ENCODE data around the gene PXDN. TPM values are rescaled to one million over a fixed set of nuclear protein-coding genes. Genes with fewer than 3 reads are reported as not detected.

The PXDN gene
- total and polyA plus RNA-seq, 2 of the 13 experiments (the other 11 are each of a cell fraction or from before 2014, with no cell fraction given) = not detected

DNA sequence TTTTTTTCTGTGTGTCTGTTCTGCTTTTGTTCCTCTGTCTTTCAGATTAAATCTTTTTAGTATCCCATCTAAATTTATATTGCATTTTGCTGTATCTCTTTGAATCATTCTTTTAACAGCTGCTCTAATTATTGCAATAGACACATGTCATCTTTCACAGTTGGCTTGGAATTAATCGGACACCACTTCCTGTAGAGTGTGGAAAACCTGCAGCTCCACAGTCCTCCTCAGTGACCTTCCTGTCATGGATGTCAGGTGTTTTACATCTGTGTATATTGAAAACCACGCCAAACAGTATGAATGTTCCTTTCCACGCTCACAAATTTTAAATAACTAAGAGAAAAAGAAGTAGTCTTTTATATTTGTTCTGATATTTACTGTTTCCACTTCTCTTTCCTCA, 135.3 kb downstream of the PXDN start:
- no peak overlapping the region for H2AFZ ChIP-seq (ENCODE audit: low read length)
- H3K4me3 ChIP-seq (replicated peaks in 1 of 3; ENCODE audit: insufficient read depth in 1 of 3, low read depth in 2 of 3, low read length in 3 of 3) = no peak overlapping the region
- POLR2A ChIA-PET = no interaction called here
- in situ Hi-C loops (cut with HindIII; ENCODE audit: extremely low pct_ligation_motif_present, low pct_unique_long_range_greater_than_20kb) = no loop called here
- H3K9me3 ChIP-seq (ENCODE audit: low read length) = no peaks in the 10 kb centered on the region
- intact Hi-C loops (cut with micrococcal nuclease; ENCODE audit: unreplicated experiment) = no loop called here
- H3K79me2 ChIP-seq (ENCODE audit: insufficient read depth, low read length) = no peaks in the 10 kb centered on the region
- H4K20me1 ChIP-seq (ENCODE audit: insufficient read depth, low read length) = no peaks in the 10 kb centered on the region
- no peak for FAIRE-seq
- TF ChIP-seq, protein P1, sequence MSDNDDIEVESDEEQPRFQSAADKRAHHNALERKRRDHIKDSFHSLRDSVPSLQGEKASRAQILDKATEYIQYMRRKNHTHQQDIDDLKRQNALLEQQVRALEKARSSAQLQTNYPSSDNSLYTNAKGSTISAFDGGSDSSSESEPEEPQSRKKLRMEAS (IDR thresholded peaks at IDR 0.05) = no peak
- TF ChIP-seq, protein P2, sequence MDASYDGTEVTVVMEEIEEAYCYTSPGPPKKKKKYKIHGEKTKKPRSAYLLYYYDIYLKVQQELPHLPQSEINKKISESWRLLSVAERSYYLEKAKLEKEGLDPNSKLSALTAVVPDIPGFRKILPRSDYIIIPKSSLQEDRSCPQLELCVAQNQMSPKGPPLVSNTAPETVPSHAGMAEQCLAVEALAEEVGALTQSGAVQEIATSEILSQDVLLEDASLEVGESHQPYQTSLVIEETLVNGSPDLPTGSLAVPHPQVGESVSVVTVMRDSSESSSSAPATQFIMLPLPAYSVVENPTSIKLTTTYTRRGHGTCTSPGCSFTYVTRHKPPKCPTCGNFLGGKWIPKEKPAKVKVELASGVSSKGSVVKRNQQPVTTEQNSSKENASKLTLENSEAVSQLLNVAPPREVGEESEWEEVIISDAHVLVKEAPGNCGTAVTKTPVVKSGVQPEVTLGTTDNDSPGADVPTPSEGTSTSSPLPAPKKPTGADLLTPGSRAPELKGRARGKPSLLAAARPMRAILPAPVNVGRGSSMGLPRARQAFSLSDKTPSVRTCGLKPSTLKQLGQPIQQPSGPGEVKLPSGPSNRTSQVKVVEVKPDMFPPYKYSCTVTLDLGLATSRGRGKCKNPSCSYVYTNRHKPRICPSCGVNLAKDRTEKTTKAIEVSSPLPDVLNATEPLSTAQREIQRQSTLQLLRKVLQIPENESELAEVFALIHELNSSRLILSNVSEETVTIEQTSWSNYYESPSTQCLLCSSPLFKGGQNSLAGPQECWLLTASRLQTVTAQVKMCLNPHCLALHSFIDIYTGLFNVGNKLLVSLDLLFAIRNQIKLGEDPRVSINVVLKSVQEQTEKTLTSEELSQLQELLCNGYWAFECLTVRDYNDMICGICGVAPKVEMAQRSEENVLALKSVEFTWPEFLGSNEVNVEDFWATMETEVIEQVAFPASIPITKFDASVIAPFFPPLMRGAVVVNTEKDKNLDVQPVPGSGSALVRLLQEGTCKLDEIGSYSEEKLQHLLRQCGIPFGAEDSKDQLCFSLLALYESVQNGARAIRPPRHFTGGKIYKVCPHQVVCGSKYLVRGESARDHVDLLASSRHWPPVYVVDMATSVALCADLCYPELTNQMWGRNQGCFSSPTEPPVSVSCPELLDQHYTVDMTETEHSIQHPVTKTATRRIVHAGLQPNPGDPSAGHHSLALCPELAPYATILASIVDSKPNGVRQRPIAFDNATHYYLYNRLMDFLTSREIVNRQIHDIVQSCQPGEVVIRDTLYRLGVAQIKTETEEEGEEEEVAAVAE (CRISPR knock-in tag; IDR thresholded peaks at IDR 0.05; ENCODE audit: borderline replicate concordance) = no peak
- no peak overlapping the region for H3K27ac ChIP-seq (ENCODE audit: extremely low read length, insufficient read depth, low read length)
- ATAC-seq = no peak
- H3K9ac ChIP-seq (ENCODE audit: insufficient read depth, low read depth, low read length) = no peak overlapping the region
- no peaks in the 10 kb centered on the region for H3K36me3 ChIP-seq (replicated peaks in 1 of 2; ENCODE audit: control insufficient read depth in 1 of 2, insufficient read depth in 2 of 2, low read length in 2 of 2)
- peaks cover 7 to 81% of the 10 kb centered on the region in 2 experiments; a peak in 4 of 5 replicates for H3K27me3 ChIP-seq (ENCODE audit: control insufficient read depth in 1 of 2, insufficient read depth in 2 of 2, low read length in 2 of 2)
- BruUV-seq (replicated peaks) = no TSS peak
- no peak for DNase-seq (ENCODE audit: low spot score)
- CTCF ChIA-PET (ENCODE audit: low intra/inter-chr PET ratio, low total read pairs) = no interaction called here
- H3K4me1 ChIP-seq (ENCODE audit: insufficient read depth, low read length) = no peaks in the 10 kb centered on the region
- no peak overlapping the region for H3K4me2 ChIP-seq (ENCODE audit: low read depth, low read length)
- WGBS (ENCODE audit: low lambda C conversion rate) = 3% methylated on average over 3 of the region's 3 CpGs

DNA sequence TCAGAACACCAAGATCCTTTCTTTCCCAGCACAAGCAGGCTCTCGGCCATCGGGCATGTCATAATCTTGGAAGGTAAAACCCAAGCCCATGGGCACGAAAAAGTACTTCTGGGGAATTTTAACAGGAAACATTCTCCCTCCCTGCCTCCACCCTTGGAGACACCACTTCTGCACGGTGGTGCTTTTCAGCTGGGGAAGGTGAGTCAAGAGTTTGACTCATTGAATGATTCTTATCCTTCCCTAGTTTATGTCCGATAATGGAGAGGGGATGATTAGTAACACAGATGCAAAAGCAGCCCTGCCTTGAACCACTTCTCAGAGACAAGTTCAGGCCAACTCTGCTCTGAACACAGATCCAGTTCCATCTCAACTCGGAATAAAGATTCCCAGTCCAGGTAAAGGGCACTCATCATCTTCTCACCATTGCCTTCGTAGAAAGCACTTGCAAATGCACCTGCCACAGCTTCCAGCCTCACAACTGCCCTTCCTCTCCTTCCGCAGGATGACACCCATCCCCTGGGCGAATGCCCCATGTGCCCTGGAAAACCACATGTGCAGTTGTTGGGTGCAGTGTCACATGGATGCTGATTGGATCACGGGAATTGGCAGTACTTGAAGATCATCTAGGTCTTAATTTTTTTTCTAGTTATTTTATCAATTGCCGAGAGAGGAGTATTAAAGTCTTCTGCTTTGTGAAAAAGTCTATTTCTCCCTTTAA, 136.2 kb downstream of the PXDN start:
- CTCF ChIA-PET (ENCODE audit: low intra/inter-chr PET ratio, low total read pairs) = no interaction called here
- DNase-seq (ENCODE audit: low spot score) (no peak), FAIRE-seq (no peak), ATAC-seq (no peak)
- in situ Hi-C loops (cut with HindIII; ENCODE audit: extremely low pct_ligation_motif_present, low pct_unique_long_range_greater_than_20kb) = no loop called here
- WGBS (ENCODE audit: low lambda C conversion rate) = 13% methylated on average over 11 of the region's 11 CpGs
- H3K36me3 ChIP-seq (replicated peaks in 1 of 2; ENCODE audit: control insufficient read depth in 1 of 2, insufficient read depth in 2 of 2, low read length in 2 of 2) = no peaks in the 10 kb centered on the region
- H3K4me2 ChIP-seq (ENCODE audit: low read depth, low read length) = no peak overlapping the region
- intact Hi-C loops (cut with micrococcal nuclease; ENCODE audit: unreplicated experiment) = no loop called here
- H3K4me3 ChIP-seq (replicated peaks in 1 of 3; ENCODE audit: insufficient read depth in 1 of 3, low read depth in 2 of 3, low read length in 3 of 3) = no peak overlapping the region
- no peak overlapping the region for H3K9ac ChIP-seq (ENCODE audit: insufficient read depth, low read depth, low read length)
- no peak overlapping the region for H3K27ac ChIP-seq (ENCODE audit: extremely low read length, insufficient read depth, low read length)
- H3K27me3 ChIP-seq (ENCODE audit: control insufficient read depth in 1 of 2, insufficient read depth in 2 of 2, low read length in 2 of 2) = peaks cover 4 to 73% of the 10 kb centered on the region in 2 experiments; a peak in 4 of 5 replicates
- BruUV-seq (replicated peaks) = no TSS peak
- TF ChIP-seq, protein P3, sequence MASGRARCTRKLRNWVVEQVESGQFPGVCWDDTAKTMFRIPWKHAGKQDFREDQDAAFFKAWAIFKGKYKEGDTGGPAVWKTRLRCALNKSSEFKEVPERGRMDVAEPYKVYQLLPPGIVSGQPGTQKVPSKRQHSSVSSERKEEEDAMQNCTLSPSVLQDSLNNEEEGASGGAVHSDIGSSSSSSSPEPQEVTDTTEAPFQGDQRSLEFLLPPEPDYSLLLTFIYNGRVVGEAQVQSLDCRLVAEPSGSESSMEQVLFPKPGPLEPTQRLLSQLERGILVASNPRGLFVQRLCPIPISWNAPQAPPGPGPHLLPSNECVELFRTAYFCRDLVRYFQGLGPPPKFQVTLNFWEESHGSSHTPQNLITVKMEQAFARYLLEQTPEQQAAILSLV (CRISPR knock-in tag; IDR thresholded peaks at IDR 0.05; ENCODE audit: borderline replicate concordance) = no peak
- TF ChIP-seq ZFP1 (CRISPR knock-in tag; IDR thresholded peaks at IDR 0.05) = no peak
- no peak for TF ChIP-seq ATF1 (CRISPR knock-in tag; IDR thresholded peaks at IDR 0.05)
- TF ChIP-seq, protein P4, sequence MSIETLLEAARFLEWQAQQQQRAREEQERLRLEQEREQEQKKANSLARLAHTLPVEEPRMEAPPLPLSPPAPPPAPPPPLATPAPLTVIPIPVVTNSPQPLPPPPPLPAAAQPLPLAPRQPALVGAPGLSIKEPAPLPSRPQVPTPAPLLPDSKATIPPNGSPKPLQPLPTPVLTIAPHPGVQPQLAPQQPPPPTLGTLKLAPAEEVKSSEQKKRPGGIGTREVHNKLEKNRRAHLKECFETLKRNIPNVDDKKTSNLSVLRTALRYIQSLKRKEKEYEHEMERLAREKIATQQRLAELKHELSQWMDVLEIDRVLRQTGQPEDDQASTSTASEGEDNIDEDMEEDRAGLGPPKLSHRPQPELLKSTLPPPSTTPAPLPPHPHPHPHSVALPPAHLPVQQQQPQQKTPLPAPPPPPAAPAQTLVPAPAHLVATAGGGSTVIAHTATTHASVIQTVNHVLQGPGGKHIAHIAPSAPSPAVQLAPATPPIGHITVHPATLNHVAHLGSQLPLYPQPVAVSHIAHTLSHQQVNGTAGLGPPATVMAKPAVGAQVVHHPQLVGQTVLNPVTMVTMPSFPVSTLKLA (IDR thresholded peaks at IDR 0.05) = peak; percentile 60
- TF ChIP-seq, protein P5, sequence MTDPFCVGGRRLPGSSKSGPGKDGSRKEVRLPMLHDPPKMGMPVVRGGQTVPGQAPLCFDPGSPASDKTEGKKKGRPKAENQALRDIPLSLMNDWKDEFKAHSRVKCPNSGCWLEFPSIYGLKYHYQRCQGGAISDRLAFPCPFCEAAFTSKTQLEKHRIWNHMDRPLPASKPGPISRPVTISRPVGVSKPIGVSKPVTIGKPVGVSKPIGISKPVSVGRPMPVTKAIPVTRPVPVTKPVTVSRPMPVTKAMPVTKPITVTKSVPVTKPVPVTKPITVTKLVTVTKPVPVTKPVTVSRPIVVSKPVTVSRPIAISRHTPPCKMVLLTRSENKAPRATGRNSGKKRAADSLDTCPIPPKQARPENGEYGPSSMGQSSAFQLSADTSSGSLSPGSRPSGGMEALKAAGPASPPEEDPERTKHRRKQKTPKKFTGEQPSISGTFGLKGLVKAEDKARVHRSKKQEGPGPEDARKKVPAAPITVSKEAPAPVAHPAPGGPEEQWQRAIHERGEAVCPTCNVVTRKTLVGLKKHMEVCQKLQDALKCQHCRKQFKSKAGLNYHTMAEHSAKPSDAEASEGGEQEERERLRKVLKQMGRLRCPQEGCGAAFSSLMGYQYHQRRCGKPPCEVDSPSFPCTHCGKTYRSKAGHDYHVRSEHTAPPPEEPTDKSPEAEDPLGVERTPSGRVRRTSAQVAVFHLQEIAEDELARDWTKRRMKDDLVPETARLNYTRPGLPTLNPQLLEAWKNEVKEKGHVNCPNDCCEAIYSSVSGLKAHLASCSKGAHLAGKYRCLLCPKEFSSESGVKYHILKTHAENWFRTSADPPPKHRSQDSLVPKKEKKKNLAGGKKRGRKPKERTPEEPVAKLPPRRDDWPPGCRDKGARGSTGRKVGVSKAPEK (CRISPR knock-in tag; IDR thresholded peaks at IDR 0.05; ENCODE audit: borderline replicate concordance) = no peak
- no peak overlapping the region for H2AFZ ChIP-seq (ENCODE audit: low read length)
- POLR2A ChIA-PET = no interaction called here
- no peaks in the 10 kb centered on the region for H3K9me3 ChIP-seq (ENCODE audit: low read length)
- H3K4me1 ChIP-seq (ENCODE audit: insufficient read depth, low read length) = no peaks in the 10 kb centered on the region
- H4K20me1 ChIP-seq (ENCODE audit: insufficient read depth, low read length) = no peaks in the 10 kb centered on the region
- no peaks in the 10 kb centered on the region for H3K79me2 ChIP-seq (ENCODE audit: insufficient read depth, low read length)
